NT2/D1 (cell line): Measurements from ENCODE around the gene HECW1.

Source experiments
- DNase-seq: peaks from one replicate; pipeline ENCODE4 v3.0.0-alpha.2; 2011; ENCODE audit warnings: low read depth, low spot score
- H3K27me3 ChIP-seq: 2 replicates; pipeline ENCODE4 v1.6.0; 2011; ENCODE audit warnings: mild to moderate bottlenecking; ENCODE audit not compliant: insufficient read length, insufficient read depth
- H3K36me3 ChIP-seq: 2 replicates; pipeline ENCODE4 v1.6.1; 2011; ENCODE audit warnings: mild to moderate bottlenecking, low read length, mixed read lengths; ENCODE audit not compliant: insufficient read depth, insufficient read length
- H3K4me1 ChIP-seq: 2 replicates; pipeline ENCODE4 v1.5.1; 2011; ENCODE audit not compliant: insufficient read depth, insufficient read length
- H3K4me3 ChIP-seq: 2 replicates; pipeline ENCODE4 v1.5.1; 2011; ENCODE audit warnings: low read depth; ENCODE audit not compliant: insufficient read length
- H3K9ac ChIP-seq: 2 replicates; pipeline ENCODE4 v1.6.0; 2011; ENCODE audit warnings: low read depth; ENCODE audit not compliant: insufficient read length
- H3K9me3 ChIP-seq: 2 replicates; pipeline ENCODE4 v1.5.1; 2011; ENCODE audit warnings: mild to moderate bottlenecking, low read length; ENCODE audit not compliant: insufficient read depth
- SUZ12 ChIP-seq: IDR thresholded peaks from 2 replicates; pipeline ENCODE4 v1.6.1; 2011; ENCODE audit not compliant: insufficient read length, insufficient read depth; ENCODE audit errors: extremely low read depth
- YY1 ChIP-seq: IDR thresholded peaks from 2 replicates; pipeline ENCODE4 v1.6.1; 2011; ENCODE audit not compliant: insufficient read length, insufficient read depth
- ZNF274 ChIP-seq: IDR thresholded peaks from 2 replicates; pipeline ENCODE4 v1.6.1; 2011; ENCODE audit warnings: mild to moderate bottlenecking, low read depth, low read length

HECW1 gene

GRCh38 chr7:43137811-43138210 lies 25.4 kb downstream of the HECW1 start:
- no peaks in the 10 kb centered on the region for H3K36me3 ChIP-seq
- TF ChIP-seq SUZ12 (no peak), ZNF274 (no peak)
- H3K27me3 ChIP-seq = no peaks in the 10 kb centered on the region
- DNase-seq = no peak
- peaks cover 9% of the 10 kb centered on the region; the same call in 1 of the 2 replicates for H3K9me3 ChIP-seq
- H3K9ac ChIP-seq = no peak overlapping the region
- H3K4me1 ChIP-seq = peaks cover 6% of the 10 kb centered on the region
- H3K4me3 ChIP-seq = no peak overlapping the region

DNA sequence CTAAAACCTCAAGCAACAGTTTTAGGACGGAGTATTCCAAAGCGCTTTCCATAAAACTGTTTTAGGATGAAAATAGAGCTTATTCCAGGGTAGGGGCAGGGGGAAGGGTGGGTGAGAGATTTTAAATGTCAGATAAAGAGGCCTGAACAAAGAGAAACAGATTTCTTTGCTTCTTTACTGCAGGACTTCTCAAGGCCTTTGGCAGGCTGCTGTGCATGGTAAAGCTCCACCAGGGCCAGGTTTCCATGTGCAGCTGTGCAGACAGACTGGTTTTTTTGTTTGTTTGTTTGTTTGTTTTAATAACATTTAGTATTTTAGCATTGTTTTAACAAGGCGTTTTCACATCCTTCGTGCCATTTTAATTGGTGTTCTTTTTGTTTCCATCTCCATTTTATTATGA lies 26.3 kb downstream of the HECW1 start:
- H3K27me3 ChIP-seq = no peaks in the 10 kb centered on the region
- TF ChIP-seq SUZ12 (no peak), ZNF274 (no peak), YY1 (no peak)
- H3K9ac ChIP-seq = no peak overlapping the region
- no peaks in the 10 kb centered on the region for H3K36me3 ChIP-seq
- peaks cover 6% of the 10 kb centered on the region for H3K4me1 ChIP-seq
- DNase-seq = no peak
- no peak overlapping the region for H3K4me3 ChIP-seq
- peaks cover 9% of the 10 kb centered on the region; the same call in 1 of the 2 replicates for H3K9me3 ChIP-seq

GRCh38 chr7:43139137-43139536 lies 26.7 kb downstream of the HECW1 start:
- Histone ChIP-seq H3K27me3 (no peaks in the 10 kb centered on the region), H3K4me3 (no peak overlapping the region), H3K9me3 (peaks cover 9% of the 10 kb centered on the region; the same call in 1 of the 2 replicates), H3K9ac (no peak overlapping the region), H3K36me3 (no peaks in the 10 kb centered on the region), H3K4me1 (peaks cover 6% of the 10 kb centered on the region)
- TF ChIP-seq ZNF274 = no peak
- TF ChIP-seq YY1 = no peak
- TF ChIP-seq SUZ12 = no peak
- DNase-seq = peak; percentile 78

DNA sequence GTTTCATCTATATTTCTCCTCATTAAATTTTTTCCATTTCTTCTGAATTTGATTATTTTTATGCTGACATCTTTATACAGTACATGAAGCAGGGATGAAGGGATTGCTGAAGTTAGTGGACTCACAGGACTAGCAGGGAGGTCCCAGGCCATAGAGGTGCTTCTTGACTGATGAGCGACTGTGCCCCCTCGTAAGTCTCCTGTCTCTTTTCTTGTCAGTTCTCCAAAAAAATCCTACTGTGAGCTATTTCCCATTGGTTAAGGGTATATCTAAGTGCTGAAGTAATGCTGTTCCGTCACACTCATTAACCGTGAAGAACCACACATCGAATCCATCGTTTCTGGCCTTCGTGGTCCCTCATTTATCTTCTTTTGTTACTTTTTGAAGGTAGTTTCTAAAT lies 27.7 kb downstream of the HECW1 start:
- no peak for TF ChIP-seq ZNF274
- no peaks in the 10 kb centered on the region for H3K36me3 ChIP-seq
- peaks cover 9% of the 10 kb centered on the region; the same call in 1 of the 2 replicates for H3K9me3 ChIP-seq
- no peak overlapping the region for H3K4me3 ChIP-seq
- peaks cover 6% of the 10 kb centered on the region for H3K4me1 ChIP-seq
- no peaks in the 10 kb centered on the region for H3K27me3 ChIP-seq
- no peak for DNase-seq
- no peak overlapping the region for H3K9ac ChIP-seq

GRCh38 chr7:43141091-43141490 lies 28.6 kb downstream of the HECW1 start:
- Histone ChIP-seq H3K27me3 (no peaks in the 10 kb centered on the region), H3K4me1 (peaks cover 4% of the 10 kb centered on the region), H3K4me3 (no peak overlapping the region), H3K9me3 (peaks cover 9% of the 10 kb centered on the region; the same call in 1 of the 2 replicates), H3K9ac (no peak overlapping the region), H3K36me3 (no peaks in the 10 kb centered on the region)
- no peak for TF ChIP-seq YY1
- TF ChIP-seq SUZ12 = no peak
- DNase-seq = no peak

- no peaks in the 10 kb centered on the region for H3K36me3 ChIP-seq
- no peak overlapping the region for H3K4me3 ChIP-seq
- no peak for TF ChIP-seq YY1
- no peak for TF ChIP-seq SUZ12
- TF ChIP-seq ZNF274 = no peak
- H3K27me3 ChIP-seq = no peaks in the 10 kb centered on the region
- peaks cover 9% of the 10 kb centered on the region; the same call in 1 of the 2 replicates for H3K9me3 ChIP-seq
- no peak overlapping the region for H3K9ac ChIP-seq
- DNase-seq = no peak
- no peaks in the 10 kb centered on the region for H3K4me1 ChIP-seq
Measured at GRCh38 chr7:43142703-43143102, 30.3 kb downstream of the HECW1 start.

GRCh38 chr7:43143918-43144589 lies 31.6 kb downstream of the HECW1 start:
- Histone ChIP-seq H3K36me3 (no peaks in the 10 kb centered on the region), H3K27me3 (no peaks in the 10 kb centered on the region), H3K9ac (no peak overlapping the region), H3K4me3 (no peak overlapping the region), H3K9me3 (peaks cover 9% of the 10 kb centered on the region; the same call in 1 of the 2 replicates), H3K4me1 (no peaks in the 10 kb centered on the region)
- TF ChIP-seq ZNF274 (no peak), SUZ12 (no peak), YY1 (no peak)
- no peak for DNase-seq
